H9 (cell line): Measurements from ENCODE around the gene CAMK2N1. TPM values are rescaled to one million over a fixed set of nuclear protein-coding genes. Genes with fewer than 3 reads are reported as not detected.

Experiments
- DNase-seq: peaks from one replicate; pipeline ENCODE4 v3.0.0-alpha.2; 2017
- H2AFZ ChIP-seq: one replicate; pipeline ENCODE4 v1.6.1; 2013; ENCODE audit warnings: mild to moderate bottlenecking, low read length, control low read depth, moderate library complexity
- H2AK5ac ChIP-seq: 2 replicates; pipeline ENCODE4 v1.6.1; 2013; ENCODE audit warnings: low read length, control low read depth, mixed read lengths; ENCODE audit not compliant: insufficient read length
- H2BK120ac ChIP-seq: one replicate; pipeline ENCODE4 v1.6.1; 2013; ENCODE audit warnings: low read depth, mild to moderate bottlenecking, low read length, control low read depth, inconsistent platforms; ENCODE audit not compliant: poor library complexity, severe bottlenecking
- H2BK12ac ChIP-seq: 2 replicates; pipeline ENCODE4 v1.6.1; 2013; ENCODE audit warnings: low read length, control low read depth, mixed read lengths, low read depth; ENCODE audit not compliant: insufficient read length
- H2BK15ac ChIP-seq: 2 replicates; pipeline ENCODE4 v1.6.1; 2013; ENCODE audit warnings: low read depth, low read length, control low read depth
- H2BK20ac ChIP-seq: one replicate; pipeline ENCODE4 v1.6.1; 2013; ENCODE audit warnings: low read depth, mild to moderate bottlenecking, low read length, control low read depth, inconsistent platforms; ENCODE audit not compliant: poor library complexity, severe bottlenecking
- H2BK5ac ChIP-seq: 2 replicates; pipeline ENCODE4 v1.6.1; 2013; ENCODE audit warnings: low read length, control low read depth, mixed read lengths; ENCODE audit not compliant: insufficient read length
- H3K14ac ChIP-seq: 2 replicates; pipeline ENCODE4 v1.6.1; 2013; ENCODE audit warnings: low read length, control low read depth; ENCODE audit not compliant: insufficient read depth
- H3K18ac ChIP-seq: 2 replicates; pipeline ENCODE4 v1.6.1; 2013; ENCODE audit warnings: low read depth, mild to moderate bottlenecking, mixed read lengths, low read length, control low read depth; ENCODE audit not compliant: insufficient read length
- H3K23ac ChIP-seq: 2 replicates; pipeline ENCODE4 v1.6.1; 2013; ENCODE audit warnings: low read length, control low read depth, mixed read lengths, low read depth; ENCODE audit not compliant: insufficient read length
- H3K23me2 ChIP-seq: 2 replicates; pipeline ENCODE4 v1.6.1; 2013; ENCODE audit warnings: low read depth, mild to moderate bottlenecking, mixed read lengths, low read length, control low read depth; ENCODE audit not compliant: insufficient read length, poor library complexity, severe bottlenecking
- H3K27ac ChIP-seq: 2 replicates; pipeline ENCODE4 v1.5.1; 2013; ENCODE audit warnings: low read length, control low read depth, mixed read lengths, low read depth; ENCODE audit not compliant: insufficient read length
- H3K27me3 ChIP-seq: 2 replicates; pipeline ENCODE4 v1.6.1; 2013; ENCODE audit warnings: low read length, control low read depth, inconsistent platforms; ENCODE audit not compliant: insufficient read depth
- H3K4ac ChIP-seq: 2 replicates; pipeline ENCODE4 v1.6.1; 2013; ENCODE audit warnings: low read depth, mild to moderate bottlenecking, control low read depth, inconsistent platforms, low read length, moderate library complexity
- H3K4me1 ChIP-seq: 2 replicates; pipeline ENCODE4 v1.6.1; 2013; ENCODE audit warnings: low read length, control low read depth, inconsistent platforms; ENCODE audit not compliant: insufficient read depth
- H3K4me2 ChIP-seq: 2 replicates; pipeline ENCODE4 v1.6.1; 2013; ENCODE audit warnings: low read length, control low read depth, mixed read lengths; ENCODE audit not compliant: insufficient read length, insufficient read depth
- H3K56ac ChIP-seq: 2 replicates; pipeline ENCODE4 v1.6.1; 2013; ENCODE audit warnings: low read depth, mild to moderate bottlenecking, mixed read lengths, low read length, control low read depth; ENCODE audit not compliant: insufficient read length
- H3K79me1 ChIP-seq: 2 replicates; pipeline ENCODE4 v1.6.1; 2013; ENCODE audit warnings: low read depth, mild to moderate bottlenecking, moderate library complexity, low read length, control low read depth, inconsistent platforms; ENCODE audit not compliant: insufficient read depth, poor library complexity, severe bottlenecking
- H3K79me2 ChIP-seq: 2 replicates; pipeline ENCODE4 v1.6.1; 2013; ENCODE audit warnings: low read length, control low read depth, inconsistent platforms; ENCODE audit not compliant: insufficient read depth
- H3K9ac ChIP-seq: 2 replicates; pipeline ENCODE4 v1.6.1; 2013; ENCODE audit warnings: low read length, control low read depth, mixed read lengths; ENCODE audit not compliant: insufficient read length; ENCODE audit errors: extremely low read depth
- H3K9me3 ChIP-seq: one replicate; pipeline ENCODE4 v1.6.1; 2013; ENCODE audit warnings: low read depth, low read length, inconsistent platforms; ENCODE audit not compliant: control insufficient read depth
- H3T11ph ChIP-seq: one replicate; pipeline ENCODE4 v1.6.1; 2013; ENCODE audit warnings: mild to moderate bottlenecking, low read length, control low read depth, inconsistent platforms
- H4K20me1 ChIP-seq: one replicate; pipeline ENCODE4 v1.6.1; 2013; ENCODE audit not compliant: control insufficient read depth, insufficient read length, insufficient read depth
- H4K5ac ChIP-seq: 2 replicates; pipeline ENCODE4 v1.6.1; 2013; ENCODE audit warnings: low read depth, mild to moderate bottlenecking, mixed read lengths, low read length, control low read depth; ENCODE audit not compliant: insufficient read length
- H4K8ac ChIP-seq: replicated peaks from 2 replicates; pipeline ENCODE4 v1.6.1; 2013; ENCODE audit warnings: low read length, control low read depth, mixed read lengths, low read depth; ENCODE audit not compliant: insufficient read length
- H4K91ac ChIP-seq: 2 replicates; pipeline ENCODE4 v1.6.1; 2013; ENCODE audit warnings: low read depth, mild to moderate bottlenecking, moderate library complexity, mixed read lengths, low read length, control low read depth; ENCODE audit not compliant: insufficient read length
- H3K27ac Mint-ChIP-seq, 3 experiments: 2 replicates in 2 of 3; 3 replicates in 1 of 3; pipeline ENCODE4 v1.8.0; 2020 to 2021; ENCODE audit warnings: mixed read lengths in 3 of 3, mild to moderate bottlenecking in 1 of 3, moderate library complexity in 1 of 3
- H3K27me3 Mint-ChIP-seq: 2 replicates; pipeline ENCODE4 v1.8.0; 2021; ENCODE audit warnings: low read depth, mild to moderate bottlenecking, moderate library complexity, mixed read lengths
- H3K36me3 Mint-ChIP-seq, 3 experiments: 2 replicates in 2 of 3; 3 replicates in 1 of 3; pipeline ENCODE4 v1.8.0; 2020 to 2021; ENCODE audit warnings: low read depth in 3 of 3, mixed read lengths in 3 of 3; ENCODE audit not compliant: insufficient read depth in 1 of 3
- H3K4me1 Mint-ChIP-seq, 2 experiments: 2 replicates each; pipeline ENCODE4 v1.8.0; 2020; ENCODE audit warnings: mixed read lengths in 2 of 2
- H3K4me3 Mint-ChIP-seq, 2 experiments: 2 replicates in 1 of 2; 3 replicates in 1 of 2; pipeline ENCODE4 v1.8.0; 2020 to 2021; ENCODE audit warnings: mild to moderate bottlenecking in 2 of 2, mixed read lengths in 2 of 2, moderate library complexity in 1 of 2
- H3K9me3 Mint-ChIP-seq, 2 experiments: 2 replicates in 1 of 2; 3 replicates in 1 of 2; pipeline ENCODE4 v1.8.0; 2020; ENCODE audit warnings: mild to moderate bottlenecking in 2 of 2, mixed read lengths in 2 of 2, moderate library complexity in 1 of 2
- CTCF ChIP-seq: fragments of 200-600 bp; sonication (generic); conservative IDR thresholded peaks from 3 replicates; pipeline ENCODE4 v1.8.0; 2021; ENCODE audit warnings: antibody characterized with exemption, mild to moderate bottlenecking
- WGBS: extraction: QIAGEN DNeasy Blood & Tissue Kit; methylation state at CpG from one replicate; pipeline ENCODE4 v1.1.7; 2013; ENCODE audit warnings: missing lambda C conversion rate, low lambda C conversion rate, mixed read lengths; ENCODE audit not compliant: insufficient read length; ENCODE audit errors: extremely low coverage; 5-methylcytosine and 5-hydroxymethylcytosine counted together
- total RNA-seq: library from RNA; stranded (reverse); gene quantifications from 2 replicates; pipeline ENCODE4 v1.2.1, GENCODE V29; 2021

The CAMK2N1 gene
- total RNA-seq, 1 experiment from 2014 or later, result 1.2 TPM

- H4K20me1 ChIP-seq, result no peaks in the 10 kb centered on the region
- Mint-ChIP-seq H3K27me3 (peaks cover 49% of the 10 kb centered on the region), H3K9me3 (peaks cover 0 to 6% of the 10 kb centered on the region in 2 experiments; a peak in 1 of 5 replicates), H3K36me3 (no peaks in the 10 kb centered on the region), H3K27ac (no peak overlapping the region), H3K4me3 (no peak overlapping the region), H3K4me1 (no peaks in the 10 kb centered on the region)
- TF ChIP-seq CTCF, result no peak
- H3T11ph ChIP-seq, result no peak overlapping the region
- H3K4ac ChIP-seq, result no peak overlapping the region
- no peak overlapping the region for H4K91ac ChIP-seq
- H3K9ac ChIP-seq, result no peak overlapping the region
- no peak overlapping the region for H2BK15ac ChIP-seq
- H2BK20ac ChIP-seq, result no peak overlapping the region
- DNase-seq, result no peak
- H3K79me1 ChIP-seq, result no peaks in the 10 kb centered on the region
- H2AFZ ChIP-seq, result no peak overlapping the region
- H3K79me2 ChIP-seq, result no peaks in the 10 kb centered on the region
- WGBS, result no CpG with 5 or more reads among the region's 2 CpGs
- H3K27me3 ChIP-seq, result no peaks in the 10 kb centered on the region; the same call in 1 of the 2 replicates
- no peak overlapping the region for H3K4me2 ChIP-seq
- no peak overlapping the region for H4K5ac ChIP-seq
- no peaks in the 10 kb centered on the region for H3K23me2 ChIP-seq
- H2BK120ac ChIP-seq, result no peak overlapping the region
- no peak overlapping the region for H2BK12ac ChIP-seq
- no peak overlapping the region for H3K18ac ChIP-seq
- no peak overlapping the region for H3K23ac ChIP-seq
- H4K8ac ChIP-seq, result no peak overlapping the region
- no peak overlapping the region for H3K56ac ChIP-seq
- H3K9me3 ChIP-seq, result no peaks in the 10 kb centered on the region
- no peaks in the 10 kb centered on the region for H3K4me1 ChIP-seq
- H2BK5ac ChIP-seq, result no peak overlapping the region
- H2AK5ac ChIP-seq, result no peak overlapping the region
- no peak overlapping the region for H3K14ac ChIP-seq
- H3K27ac ChIP-seq, result no peak overlapping the region
These were observed 27.3 kb downstream of the CAMK2N1 start for GRCh38 chr1:20458717-20459116.
